ENCODE results near the gene ZEB2.
"Not testable (repeated sequence)": the region's sequence is repeated elsewhere in the genome, so short reads cannot be mapped to it uniquely, and the experiment has no call there.

Gene ZEB2

DNA sequence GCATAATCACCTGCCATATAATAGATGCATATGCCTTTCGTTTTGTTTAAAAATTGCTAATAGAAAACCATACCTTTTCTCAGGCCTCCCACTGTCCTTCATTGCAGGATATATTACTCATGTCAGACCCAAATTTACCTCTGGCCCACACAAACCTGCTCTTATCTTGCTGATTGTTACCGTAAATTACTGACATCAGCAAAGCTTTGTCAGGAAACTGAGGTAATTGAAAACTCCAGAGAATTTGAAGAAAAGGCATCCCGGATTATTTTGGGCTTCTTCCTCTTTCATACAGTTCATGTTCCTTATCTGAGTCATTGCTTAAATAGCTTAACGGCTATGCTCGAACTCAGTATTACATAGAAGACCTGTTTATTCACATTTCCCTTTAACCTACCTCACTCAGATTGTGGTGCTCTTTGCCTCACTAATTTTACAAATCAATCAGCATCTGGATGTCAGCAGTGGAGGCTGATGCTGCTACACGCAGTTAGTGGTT lies 145.7 kb downstream of the ZEB2 start:
- peak; percentile 23 to 38 for DNase-seq

DNA sequence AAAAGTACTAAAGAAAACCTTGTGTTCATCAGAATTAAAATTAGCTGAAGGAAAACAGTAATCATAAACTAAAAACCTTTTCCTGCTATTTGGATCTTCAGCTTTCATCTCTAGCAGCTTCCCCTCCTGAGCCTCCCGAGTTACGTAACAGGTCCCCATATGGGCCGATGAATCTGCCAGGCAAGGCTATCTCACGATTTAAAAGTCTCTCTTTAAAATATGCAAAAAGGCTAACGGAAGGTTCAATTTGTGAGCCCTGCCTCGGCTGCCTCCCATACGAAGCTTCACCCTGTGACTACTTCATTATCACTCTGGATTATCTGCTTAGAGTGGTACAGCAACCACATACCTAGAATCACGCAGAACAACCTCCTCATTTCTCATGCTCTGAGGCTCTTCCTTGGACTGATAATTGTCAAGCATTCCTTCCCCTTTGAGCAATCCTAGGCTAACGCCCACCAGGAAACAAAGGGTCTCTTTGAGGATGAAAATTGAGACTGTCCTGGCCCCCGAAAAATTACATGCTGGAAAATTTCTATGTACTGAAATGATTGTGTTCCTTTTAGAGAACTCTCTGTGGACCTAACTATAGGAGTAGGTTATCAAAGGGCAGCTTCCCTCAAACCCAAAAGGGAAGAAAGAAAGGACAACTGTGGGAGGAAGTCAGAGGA lies 147.4 kb downstream of the ZEB2 start:
- DNase-seq: peak; percentile 38 to 44

DNA sequence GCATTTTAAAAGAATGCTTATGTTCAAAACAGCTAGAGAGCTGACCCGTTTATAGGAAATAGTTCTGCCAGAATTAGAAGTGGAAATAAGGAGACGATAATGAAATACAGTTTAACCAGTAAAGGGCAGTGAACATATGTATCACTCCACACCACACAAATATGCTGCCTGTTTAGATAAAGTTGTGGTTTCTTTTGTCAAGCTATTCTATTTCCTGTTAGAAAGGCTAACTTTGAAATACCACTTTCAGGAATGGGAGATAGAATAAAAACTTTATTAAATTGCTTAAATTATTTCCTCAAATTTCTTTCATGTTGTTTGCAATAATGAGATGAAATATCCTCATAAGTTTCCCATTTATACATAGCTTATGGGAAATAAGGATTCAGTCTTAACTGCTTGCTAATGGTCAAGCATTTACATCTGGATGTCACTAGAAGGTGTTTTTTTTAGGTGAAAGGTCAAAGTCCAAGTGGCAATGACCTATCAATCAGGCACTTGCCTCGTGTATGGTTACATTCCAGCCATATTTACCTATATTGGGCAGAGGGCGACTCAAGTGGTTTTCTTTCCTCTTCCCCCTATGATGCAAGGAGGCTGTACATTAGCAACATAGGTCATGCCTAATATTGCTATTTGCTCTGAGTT lies 148.9 kb downstream of the ZEB2 start:
- DNase-seq: no peak

DNA sequence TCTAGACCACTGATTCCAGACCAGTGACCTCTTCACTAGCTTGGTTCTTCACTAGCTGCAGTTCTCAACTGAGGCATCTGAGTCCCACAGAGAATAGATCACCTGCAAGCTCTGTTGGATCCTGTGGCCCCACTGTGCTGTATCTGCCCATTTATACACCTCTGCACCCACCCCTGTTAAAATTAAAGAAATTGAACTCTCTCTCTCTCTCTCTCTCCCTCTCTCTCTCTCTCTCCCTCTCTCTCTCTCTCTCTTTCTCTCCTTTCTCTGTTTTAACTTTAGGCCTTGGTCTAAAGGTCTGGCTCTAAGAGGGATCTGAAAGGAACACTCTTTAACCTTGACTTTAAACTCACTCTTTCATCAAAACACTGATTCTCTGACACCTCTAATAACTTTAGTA lies 150.5 kb downstream of the ZEB2 start:
- no peak for DNase-seq

DNA sequence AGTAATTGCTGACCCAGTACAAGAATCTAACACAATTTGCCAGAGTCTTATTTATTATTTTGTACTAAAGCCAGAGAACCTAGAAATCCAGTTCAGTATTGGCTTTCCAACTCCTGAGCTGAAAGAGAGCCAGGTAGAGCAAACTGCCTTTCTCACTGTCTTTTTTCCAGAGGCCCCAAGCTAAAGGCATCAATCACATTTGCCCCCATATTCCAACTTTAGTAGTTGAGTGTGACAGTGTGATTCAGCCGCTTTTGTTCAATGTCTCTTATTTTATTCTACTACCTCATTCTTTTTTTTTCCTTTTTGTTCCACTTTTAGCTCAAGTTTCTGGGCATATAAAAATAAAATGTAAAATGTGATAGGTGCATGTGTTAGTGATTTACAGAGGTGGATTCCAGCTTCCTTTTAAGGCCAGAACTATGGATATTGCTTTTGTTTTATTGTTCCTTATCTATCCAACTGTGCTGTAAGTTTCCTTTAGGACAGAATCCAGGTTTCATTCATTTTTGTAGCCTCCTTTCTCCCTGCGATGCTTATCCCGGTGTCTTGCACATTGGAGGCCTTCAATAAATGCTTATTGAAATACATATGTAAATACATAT lies 153.0 kb downstream of the ZEB2 start:
- DNase-seq: no peak

DNA sequence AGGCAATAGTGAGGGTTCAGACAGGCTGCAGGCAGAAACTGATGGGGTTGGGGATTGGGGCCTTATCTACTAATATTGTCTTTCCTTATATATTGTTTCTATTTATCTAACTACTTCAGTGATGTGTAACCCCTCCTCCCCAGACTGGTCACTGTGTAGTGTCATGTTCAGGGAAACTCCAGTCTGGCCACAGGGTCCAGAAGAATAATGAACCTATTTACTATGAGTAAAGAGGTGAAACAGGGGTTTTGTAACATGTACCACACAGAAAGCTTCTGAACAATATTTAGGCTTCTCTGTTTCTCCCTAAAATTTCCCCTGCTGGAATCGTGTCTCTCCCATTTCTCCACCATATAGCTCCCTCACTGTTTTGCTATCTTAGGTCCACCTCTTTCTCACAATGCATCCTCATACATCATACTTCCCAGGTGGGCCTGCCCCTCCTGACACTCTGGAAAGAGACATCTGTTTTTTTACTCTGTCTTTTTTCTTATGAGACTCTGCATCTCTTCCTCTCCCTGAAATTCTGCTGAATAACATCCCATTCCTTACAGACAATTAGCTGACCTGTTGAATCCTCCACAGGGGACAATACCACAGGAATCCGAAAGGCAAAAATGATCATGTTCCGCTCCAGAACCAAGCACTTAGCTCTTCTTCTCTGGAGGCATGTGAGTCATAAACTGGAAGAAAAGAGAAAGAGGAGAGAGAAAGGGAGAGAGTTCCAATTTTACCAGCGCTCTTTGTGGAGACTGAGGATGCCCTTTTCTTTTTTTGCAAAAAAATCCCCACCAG lies 154.8 kb downstream of the ZEB2 start:
- DNase-seq: no peak

DNA sequence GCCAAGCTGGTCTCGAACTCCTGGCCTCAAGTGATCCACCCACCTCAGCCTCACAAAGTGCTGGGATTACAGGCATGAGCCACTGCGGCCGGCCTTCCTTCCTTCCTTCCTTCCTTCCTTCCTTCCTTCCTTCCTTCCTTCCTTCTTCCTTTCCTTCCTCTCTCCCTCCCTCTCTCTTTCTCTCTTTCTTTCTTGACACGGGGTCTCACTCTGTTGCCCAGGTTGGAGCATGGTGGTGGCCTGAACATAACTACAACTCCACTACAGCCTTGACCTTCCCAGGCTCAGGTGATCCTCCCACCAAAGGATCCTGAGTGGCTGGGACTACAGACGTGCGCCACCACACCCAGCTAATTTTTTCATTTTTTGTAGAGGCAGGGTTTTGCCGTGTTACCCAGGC lies 155.7 kb downstream of the ZEB2 start:
- DNase-seq: not testable (repeated sequence)

DNA sequence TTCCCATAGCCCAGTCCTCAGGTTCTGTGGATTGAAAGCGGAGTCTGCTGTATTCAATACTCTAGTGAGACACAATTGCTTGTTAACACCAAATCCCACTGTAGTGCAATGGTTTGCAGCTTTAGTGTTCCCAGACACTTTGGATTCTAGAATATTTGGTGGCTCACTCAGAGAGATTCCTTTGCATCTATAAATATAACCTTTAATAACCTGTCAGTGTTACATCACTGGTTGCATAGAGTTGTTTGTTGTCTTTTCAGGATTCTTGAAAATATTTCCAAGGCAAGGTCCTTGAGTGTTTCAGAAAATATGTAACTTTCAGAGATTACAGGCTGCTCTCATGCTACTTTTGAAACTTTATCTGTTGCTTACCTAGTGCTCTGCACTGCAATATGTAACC lies 157.5 kb downstream of the ZEB2 start:
- no peak for DNase-seq

DNA sequence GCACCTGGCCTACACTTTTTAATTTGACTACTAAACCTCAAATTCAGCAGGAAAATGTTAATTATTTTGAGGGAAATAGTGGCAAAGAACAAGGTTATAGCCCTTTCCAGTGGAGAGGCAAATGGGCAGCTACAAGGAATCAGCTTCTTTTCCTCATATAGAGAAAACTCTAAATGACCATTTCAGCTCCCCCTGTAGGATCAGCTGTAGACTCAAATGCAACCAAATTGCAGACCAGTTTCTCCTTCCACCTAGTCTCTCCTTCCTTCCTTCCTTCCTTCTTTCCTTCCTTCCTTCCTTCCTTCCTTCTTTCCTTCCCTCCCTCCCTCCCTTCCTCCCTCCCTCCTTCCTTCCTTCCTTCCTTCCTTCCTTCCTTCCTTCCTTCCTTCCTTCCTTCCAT lies 158.2 kb downstream of the ZEB2 start:
- no peak for DNase-seq

DNA sequence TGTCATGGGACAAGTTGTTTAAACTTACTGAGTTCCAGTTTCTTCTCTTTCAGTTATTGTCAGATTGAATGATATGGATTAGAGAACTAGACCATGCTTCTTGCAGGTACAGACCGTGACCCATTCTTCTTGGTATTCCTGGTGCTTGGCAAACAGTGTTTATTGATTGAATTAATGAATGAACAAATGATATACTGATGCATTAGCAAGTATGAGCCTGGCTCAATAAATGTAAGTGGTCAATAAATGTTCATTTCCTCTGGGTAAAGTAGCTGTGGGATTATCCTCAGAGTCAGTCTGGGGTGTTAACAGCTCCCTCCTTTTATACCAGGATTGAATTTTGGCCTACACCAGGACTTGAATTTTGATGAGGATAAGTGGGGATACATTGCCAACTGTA lies 160.2 kb downstream of the ZEB2 start:
- DNase-seq: no peak

DNA sequence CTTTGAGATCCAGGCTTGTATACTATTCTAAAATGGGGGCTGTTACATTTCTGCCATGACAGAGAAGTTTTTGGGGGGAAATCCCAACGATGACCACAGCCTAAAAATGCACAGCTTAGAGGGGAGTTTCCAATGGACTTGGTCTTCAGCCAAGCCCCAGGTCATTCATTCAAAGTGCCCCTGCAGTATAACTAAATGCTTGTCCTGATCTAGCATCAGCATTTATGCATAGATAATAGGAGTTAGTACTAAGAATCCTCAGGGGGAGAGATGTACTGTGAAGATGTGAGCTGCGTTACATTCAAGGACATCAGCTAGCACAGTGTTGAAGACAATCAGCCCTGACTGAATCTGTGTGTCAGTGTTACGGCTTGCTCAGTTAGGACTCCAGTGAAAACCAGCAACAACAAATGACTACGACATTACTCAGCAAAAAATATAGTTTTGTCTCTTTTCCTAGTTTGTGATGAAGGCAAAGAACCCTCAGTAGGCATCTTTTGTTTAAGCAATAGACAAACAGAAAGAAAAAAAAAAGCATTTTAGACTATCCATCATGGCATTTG lies 160.9 kb downstream of the ZEB2 start:
- no peak for DNase-seq

DNA sequence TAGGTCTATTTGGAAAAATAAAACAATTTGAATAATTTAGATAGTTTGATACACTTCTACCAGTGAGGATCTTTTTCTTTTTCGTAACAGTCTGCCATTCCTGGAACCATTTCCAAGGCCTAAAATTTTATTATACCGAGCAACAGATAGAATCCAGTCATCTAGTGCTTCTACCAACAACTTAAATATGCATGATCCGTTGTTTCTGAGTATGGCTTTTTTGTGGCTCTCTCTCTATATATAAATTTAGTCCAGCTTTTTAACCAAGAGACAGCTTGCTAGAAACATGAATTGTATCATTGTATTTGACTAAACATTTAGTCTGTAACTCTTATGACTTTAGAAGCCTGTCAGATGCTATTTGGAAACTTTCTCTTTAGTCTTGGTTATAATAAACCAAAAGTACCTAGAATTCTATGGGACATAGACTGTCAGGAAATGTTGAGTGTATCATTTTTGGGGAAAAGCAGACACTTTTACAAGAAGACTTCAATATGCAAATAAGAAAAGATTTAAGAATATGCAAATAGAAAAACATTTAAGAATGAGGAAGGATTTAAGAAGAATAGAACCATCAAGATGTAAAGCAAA lies 161.4 kb downstream of the ZEB2 start:
- no peak for DNase-seq

DNA sequence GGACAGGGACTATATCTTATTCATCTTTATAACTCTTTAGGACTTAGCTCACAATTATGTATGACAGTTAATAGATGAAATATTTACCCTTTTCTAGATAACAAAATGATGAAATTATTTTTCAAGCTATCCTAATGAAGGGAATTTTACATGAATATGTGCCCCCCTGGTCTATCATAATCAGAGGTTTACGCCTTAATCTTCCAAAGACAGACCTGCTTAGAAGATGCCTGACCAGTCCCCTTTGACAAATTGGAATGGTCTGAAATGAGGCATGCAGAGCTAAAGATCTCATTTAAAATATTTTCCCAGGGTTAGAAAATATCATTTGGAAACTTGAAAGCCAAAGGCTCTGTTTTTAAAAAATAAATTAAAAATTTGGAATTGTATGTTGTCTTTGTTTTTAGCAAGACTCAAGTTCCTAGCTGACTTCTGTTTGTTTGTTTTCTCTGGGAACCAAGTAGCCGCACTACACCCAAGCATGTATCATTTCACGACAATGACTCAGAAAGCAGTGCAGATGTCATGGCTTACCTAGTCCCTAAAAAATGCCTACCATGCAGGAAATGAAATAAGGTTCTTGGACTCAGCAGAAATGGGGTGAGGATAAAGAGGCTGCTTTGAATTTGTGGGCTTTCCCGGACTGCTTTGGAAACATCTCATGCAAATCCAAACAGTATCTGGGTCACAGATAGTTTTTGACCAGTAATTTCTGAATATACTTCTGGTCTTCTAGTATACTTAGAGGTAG lies 162.1 kb downstream of the ZEB2 start:
- DNase-seq: no peak

DNA sequence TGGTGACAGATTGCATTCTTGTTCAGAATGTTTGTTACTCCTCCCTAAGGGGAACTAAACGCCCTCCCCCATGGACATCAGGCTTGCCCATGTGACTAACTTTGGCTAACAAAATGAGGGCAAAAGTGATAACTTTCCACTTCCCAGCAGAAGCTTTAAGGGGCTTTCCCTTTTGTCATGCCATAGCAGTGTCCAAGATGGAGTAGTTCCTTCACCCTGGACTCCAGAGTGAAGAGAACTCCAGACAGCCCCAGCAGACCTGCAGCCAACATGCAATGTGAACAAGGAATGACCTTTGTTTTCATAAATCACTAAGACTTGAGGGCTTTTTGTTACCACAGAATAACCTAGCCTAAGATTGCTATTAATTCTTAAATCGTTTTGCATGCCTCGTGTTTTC lies 163.5 kb downstream of the ZEB2 start:
- no peak for DNase-seq

DNA sequence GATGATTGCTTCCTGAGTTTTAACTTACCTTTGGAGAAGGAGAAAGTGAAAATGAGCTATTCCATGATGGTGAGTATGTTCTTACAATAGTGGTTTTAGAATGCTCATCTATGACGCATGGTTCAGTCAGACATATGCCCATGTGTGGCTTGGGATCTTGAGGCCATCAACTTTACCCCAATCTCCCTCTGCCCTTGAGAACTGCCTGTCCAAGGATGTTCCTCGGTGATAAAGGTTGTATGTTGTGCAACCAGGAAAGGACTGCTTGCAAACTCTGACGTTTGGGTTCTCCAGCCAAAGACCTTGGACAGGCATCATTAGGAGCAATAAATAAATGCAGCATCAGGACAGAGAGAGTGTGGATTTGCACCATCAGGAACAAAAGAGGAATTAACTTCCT lies 165.0 kb downstream of the ZEB2 start:
- DNase-seq: no peak

DNA sequence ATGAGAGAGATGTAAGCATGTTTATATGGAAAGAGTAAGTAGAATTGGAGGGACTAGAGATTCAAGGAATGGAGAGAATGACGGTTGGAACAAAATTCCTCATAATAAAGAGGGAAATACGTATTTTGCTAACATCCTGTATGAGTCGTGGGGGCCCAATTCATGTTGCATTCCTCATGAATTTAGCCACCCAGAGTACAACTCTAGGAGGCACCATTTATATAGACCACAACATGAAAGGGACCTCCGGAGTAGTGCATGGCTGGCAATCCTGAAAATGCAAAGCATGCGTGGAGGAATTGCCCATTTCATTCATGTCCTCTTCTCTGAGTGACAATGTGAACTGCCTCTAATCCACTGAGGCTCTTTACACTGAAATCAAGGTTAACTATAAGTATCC lies 168.2 kb downstream of the ZEB2 start:
- DNase-seq: no peak

DNA sequence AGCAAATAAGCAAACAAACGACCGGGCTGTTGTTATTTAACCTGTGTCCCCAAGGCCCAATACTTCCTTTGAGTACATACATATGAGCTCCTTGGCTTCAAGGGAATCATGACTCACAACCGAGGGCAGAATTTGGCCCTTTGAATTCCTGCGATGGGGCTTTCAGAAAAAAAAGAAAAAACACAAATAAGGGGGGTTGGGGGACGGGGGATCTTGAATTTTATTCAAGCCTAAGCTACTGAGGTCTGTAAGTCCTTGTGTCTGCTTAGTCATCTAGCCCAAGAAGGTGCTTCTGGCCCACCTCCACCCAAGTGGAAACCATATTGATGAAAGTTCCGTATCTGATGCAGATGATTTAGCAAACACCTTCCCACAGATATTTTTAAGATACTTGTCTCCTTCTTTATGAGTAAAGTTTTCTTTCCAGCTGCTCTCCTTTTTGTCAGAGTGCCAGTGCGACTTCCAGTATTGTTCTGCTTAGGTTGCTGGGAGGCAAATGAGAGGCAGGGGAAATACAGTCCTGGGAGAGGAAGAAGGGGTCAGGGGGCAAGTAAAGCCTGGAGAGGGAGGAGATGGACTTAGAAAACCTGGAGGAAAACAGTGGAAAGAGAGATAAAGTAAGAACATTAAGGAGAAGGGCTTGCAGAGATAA lies 169.6 kb downstream of the ZEB2 start:
- DNase-seq: no peak

DNA sequence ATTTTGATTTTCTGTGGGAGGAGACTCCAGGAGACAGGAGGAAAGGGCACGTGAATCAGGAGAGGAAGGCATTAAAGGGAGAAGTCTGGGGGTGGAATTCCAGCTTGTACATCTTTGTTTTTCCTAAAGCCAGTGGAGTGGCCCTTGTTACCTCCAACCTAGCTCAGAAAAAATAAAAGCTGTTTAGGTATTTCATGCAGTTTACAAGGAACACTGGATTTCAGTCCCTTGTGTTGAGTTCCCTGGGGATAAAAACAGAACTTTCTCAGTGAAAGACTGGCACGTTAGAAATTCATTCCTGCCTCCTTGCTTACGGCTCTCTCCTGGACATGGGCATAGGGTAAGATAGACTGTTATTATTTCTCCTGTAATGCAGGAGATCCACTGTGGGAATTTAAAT lies 170.2 kb downstream of the ZEB2 start:
- DNase-seq: no peak

DNA sequence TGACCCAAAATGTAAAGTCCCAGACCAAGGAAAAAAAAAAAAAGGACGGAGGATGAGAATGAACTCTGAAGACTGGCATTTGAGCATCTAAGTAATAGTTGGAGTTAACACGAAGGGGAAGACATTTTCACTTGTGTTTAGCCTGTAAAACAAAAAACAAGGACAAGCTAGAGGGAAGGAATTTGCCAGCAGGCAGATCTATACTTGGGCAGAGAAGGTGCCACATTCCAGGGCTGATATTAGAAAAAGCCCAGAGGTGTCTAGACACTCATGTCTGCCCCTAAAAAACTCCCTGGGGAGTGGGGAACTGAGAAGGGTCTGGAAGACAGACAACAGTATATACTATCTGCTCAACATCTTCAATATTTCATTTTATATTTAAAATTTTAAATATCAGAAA lies 171.1 kb downstream of the ZEB2 start:
- DNase-seq: no peak

DNA sequence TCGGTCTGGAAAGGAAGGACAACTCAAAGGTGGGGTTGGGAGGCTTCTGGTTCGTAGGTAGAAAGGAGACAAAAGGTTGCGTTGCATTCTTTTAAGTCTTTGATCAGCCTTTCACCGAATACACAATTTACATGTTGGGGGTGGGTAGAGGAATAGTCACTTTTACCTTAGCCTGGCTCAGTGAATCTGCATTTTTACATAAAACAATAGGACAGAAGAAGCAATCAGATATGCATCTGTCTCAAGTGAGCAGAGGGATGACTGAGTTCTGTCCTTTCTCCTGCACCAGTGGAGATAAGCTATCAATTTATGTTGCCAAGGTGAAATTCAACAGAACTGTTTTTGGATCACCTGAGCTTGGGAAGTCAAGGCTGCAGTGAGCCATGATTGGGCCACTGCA lies 173.7 kb downstream of the ZEB2 start:
- no peak for DNase-seq

DNA sequence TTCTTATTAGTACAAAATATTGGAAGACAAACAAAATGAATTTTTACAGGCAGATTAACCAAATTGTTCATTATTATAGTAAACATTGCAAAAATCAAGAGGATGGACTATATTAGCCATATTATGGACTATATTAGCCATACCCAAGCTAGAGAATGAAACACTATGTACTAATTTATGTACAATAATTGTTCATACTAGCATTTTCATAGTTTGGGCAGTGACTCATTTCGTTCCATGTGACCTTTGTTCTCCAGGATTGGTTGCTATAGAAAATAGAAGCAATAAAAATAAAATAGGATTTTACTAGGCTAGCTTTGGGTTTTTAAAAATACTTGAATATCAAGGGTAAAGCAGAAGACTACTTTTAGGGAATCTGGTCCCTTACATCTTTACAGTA lies 176.8 kb downstream of the ZEB2 start:
- DNase-seq: no peak

DNA sequence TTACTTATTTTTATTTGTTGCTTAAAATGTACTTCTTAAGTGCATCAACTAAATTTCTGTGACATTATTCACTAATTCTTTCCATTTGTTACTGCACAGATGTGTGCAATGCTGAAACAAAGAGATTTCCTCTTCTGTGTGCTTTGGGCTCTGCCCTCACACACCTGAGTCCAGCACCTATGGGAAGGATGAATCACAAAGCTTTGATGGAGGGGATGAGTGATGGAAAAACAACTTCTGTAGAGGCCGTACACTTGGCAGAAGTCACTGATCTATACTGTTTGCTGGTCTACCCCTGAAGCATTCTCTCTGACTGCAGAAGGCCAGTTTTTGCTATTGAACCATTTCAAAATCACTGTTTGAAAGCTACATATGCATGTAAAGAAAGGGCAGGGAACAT lies 178.4 kb downstream of the ZEB2 start:
- no peak for DNase-seq

All from AML-193 (cell line).